ENCODE results near the gene ACAA2.

The ACAA2 gene

DNA sequence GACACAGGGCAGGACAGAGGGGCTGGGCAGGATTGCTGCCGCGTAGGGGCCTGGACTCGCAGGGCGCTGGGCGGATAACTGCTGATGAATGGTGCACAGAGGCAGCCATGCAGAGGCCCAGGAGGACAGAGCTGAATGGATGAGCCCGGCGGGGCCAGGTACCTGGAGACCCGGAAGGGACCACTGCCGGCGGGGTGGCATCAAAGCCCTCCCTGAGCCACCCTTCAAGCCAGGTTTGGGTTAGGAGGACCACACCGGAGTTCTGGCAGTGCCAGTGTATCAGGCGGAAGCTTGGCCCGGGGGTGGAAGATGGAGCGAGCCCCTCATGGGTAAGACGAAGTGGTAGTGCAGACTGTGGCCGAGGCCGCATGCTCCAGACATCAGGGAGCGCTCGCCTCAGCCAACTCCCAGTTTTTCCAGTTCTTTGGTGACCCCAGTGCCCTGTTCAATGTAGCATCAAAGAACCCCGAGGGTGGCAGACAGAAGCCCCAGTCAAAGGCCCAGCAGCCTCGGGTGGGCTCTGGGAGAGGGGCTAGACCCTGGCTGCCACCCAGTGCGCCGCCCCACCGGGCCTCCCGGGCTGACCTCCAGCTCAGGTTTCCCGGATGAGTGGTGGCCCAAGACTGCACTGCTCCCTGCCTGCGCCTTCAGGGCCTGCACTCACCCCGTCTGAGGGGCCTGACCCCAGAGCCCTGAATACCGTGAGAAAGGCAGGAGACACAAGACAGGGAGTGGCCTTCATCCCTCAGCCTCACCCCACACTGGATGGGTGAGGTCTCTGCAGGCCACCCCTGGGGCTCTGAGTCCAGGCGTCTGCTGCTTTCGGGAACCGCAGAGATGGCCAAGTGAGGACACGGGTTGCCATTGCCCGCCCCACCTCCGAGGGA, 50.9 kb downstream of the ACAA2 start:
- no peak for DNase-seq

DNA sequence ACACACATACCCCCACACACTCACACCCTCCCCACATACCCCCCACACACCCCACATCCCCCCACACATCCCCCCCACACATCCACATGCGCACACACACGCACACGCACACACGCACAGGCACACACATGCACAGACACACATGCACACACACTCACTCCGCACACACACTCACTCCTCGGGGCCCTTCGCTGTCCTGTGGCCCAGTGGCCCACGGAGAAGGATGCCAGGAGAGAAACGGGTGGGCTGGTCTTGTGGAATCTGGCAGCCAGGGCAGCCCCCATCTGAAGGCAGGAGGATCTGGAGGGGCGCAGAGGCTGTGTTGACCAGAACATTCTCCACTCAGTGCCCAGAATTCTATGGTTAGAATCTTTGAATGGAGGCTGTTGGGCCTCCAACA, 51.6 kb downstream of the ACAA2 start:
- no peak for DNase-seq

DNA sequence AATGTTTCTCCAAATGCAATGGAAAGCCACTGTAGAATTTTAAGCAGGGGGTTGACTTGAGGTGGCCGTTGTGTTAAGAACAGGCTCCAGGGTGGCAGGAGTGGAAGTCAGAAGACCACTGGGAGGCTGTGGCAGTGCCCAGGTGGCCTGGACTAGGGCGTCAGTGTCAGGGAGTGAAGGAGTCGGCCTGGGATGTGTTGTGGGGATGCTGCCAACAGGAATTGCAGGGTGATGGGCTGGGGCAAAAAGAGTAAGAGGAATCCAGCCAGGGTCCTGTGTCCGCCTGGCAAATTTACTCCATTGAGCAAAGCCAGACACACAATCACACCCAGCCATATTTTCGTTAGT, 55.1 kb downstream of the ACAA2 start:
- no peak for DNase-seq

DNA sequence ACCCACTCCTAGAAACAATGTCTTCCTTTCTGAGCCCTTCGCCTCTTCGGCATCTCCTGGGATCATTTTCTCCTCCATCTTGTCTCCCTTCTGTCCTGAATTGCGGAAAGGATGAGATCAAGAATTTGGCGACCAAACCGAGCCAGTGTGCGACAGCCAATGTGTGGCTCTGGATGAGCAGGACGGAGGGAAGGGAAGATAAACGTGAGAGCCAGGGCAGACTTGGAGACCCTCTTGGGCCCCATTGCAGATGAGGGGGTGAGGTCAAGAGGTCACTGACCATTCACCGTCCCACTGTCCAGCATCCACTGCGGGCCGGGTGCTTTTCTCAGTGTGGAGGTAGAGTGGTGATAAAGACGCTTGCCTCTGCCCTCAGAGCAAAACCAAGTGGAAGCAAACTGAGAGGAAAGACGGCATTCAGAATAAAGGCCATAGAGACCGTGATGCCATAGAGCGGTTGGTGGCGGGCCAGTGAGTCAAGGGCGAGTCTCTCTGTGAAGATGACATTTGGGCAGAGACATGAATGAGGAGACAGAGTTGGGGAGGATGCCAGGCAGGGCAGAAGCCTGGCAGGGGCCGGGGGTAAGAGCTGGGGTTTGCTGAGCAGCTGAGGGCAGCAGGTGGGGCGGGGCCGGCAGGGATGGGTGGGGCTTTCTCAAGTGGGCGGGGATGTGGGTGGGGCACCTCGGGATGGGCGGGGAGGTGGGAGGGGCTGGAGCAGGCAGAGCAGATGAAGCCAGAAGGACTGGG, 55.6 kb downstream of the ACAA2 start:
- no peak for DNase-seq

DNA sequence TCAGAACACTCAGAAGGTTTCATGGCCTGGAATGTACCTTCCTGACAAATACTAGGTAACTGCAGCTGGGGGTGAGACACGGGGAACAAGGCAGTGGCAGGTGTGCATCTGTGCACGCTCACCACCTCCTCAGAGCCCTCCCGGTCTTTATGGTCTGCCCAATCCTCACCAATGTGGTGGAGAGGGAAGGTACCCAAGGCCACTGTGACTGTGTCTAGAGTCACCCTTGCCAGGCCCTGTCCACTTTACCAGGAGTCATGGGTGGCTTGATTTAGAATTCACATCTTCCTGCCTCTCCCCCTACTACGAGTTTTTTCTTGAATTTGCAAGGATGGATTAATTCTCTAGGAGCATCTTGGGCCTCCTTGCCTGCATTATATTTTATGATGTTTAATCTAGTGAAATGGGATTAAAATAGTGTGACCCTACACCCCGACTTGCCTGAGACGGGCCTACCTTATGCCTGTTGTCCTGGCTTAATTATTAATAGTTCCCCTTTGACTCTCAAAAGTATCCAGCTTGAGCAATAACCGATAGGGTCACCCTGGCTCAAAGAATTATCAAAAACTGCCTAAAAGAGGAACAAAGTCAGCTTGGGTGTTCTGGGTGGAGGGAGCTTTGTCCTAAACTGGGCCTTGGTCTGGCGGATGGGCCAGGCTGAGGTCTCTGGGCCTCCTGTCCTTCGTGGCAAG, 56.5 kb downstream of the ACAA2 start:
- no peak for DNase-seq

DNA sequence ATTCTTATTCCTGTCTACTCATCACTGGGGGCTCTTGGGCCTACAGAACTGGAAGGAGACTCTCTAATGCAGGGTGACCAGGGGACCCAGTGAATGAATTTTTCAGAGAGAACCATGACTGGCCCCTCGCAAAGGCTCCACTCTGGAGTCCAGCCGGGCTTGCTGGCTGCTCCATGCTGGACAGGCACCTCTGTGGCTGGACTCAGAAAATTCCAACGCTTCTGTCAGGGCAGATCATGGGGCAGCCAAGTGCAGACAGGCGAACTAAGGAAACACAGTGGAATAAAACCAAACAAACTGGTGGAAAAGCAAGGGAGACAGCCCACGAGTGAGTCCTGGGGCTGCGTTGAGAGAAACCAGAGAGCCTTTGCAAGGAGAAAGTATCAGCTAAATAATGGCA, 57.2 kb downstream of the ACAA2 start:
- DNase-seq: no peak

DNA sequence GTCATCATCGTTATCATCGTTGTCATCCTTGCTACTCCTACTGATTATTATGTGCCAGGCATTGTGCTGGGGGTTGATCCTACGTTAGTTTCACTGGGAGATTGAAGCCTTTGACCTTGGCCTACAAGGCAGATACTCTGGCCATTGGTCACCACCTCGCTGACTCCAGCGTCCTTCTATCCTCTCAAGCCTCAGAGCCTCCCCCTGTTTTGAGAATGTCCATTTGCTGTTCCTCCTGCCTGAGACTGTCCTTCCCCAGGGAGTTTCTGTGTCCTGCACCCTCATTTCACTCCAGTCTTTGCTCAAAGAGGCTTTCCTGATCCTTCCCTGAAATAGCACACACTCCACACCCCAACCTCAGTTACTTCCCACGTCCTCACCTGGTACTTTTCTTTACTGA, 57.8 kb downstream of the ACAA2 start:
- no peak for DNase-seq

DNA sequence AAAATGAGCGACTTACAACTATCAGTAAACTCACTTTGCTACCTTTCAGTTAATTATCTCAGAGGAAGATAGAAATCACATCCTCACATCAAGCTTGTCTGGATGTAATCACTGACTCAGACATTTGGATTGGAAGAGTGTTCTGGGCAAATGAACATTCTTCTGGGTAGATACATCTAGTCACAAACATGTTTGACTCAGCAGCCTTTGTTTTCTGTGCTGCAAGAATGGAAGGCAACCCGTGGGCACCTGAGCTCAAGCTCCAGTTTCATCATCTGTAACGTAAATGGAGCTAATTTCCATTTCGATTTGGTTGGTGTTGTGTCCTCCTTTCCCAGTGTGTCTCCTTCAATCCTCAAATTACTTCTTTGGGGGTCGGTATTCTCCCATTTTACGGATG, 58.5 kb downstream of the ACAA2 start:
- no peak for DNase-seq

DNA sequence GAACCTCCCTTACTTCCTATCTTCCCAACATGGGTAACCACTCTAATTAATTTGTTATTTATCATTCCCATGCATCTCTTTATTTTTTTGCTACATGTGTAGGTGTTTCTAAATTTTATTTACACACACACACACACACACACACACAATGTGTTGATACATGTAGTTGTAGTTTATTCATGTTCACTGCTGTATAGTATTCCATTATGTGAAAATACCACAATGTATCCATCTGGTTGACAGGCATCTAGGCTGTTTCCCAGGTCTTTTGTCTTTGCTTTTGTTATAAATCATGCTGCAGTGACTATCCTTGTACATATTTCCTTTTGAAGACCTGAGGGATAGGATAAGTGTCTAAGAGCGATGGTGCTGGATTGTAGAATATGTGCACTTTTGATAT, 59.7 kb downstream of the ACAA2 start:
- DNase-seq: no peak

DNA sequence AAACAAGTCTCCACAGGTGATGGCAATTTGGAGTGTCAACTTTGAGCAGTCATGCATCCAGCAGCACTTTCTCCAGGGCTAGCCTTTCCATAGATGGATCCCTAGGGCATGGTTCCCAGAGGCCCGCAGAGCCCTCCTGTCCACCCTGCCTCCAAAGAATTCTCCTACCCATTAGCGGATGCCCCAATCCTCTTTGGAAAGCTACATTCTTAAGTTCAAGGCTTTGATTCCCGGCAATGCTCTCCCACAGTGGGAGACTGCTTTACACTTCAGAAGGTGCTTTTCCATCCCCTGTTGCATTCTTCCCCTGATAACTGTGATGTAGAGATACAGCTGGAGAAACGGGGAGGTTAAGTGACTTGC, 61.3 kb downstream of the ACAA2 start:
- DNase-seq: no peak

DNA sequence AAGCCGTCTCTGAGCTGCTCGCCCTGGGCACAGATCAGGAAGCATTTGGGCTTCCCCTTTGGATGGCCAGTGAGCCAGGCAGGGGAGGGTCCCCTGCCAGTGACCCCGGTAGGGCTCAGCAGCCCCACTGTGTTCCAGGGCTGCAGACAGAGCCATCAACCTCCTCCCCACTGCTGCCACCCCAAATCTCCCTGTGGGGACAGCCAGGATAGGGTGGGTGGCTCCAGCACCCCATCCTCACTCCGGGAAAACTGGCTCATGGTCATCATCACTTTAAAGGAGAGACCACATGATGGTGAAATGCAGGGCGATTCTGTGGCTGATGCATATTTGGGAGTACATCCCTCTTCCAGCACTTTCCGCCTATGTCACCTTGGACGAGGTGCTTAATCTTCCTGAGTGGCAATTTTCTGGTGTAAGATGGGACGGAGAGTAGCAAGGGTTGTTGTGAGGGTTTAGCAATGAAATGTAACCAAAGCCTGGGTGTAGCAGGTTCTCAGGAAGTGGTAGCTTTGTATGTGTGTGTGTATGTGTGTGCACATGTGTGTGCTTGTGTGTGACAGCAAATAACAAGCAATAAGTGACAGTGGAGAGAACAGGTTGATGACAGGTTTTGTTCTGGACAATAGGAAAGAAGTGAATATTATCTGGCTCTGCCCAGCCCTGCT, 61.8 kb downstream of the ACAA2 start:
- DNase-seq: no peak

DNA sequence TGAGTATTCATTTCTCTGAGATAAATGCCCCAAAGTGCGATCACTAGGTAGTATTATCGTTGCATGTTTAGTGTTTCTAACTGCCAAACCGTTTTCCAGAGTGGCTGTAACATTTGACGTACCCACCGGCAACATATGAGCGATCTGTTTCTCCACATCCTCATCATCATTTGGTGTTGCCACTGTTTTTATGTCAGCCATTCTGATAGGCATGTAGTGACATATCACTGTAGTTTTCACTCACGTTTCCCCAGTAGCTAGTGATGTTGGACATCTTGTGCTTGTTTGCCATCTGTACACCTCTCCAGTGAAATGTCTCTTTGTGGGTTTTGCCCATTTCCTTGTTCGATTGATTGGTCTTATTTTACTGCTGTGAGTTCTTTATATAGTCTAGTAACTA, 63.8 kb downstream of the ACAA2 start:
- DNase-seq: no peak

DNA sequence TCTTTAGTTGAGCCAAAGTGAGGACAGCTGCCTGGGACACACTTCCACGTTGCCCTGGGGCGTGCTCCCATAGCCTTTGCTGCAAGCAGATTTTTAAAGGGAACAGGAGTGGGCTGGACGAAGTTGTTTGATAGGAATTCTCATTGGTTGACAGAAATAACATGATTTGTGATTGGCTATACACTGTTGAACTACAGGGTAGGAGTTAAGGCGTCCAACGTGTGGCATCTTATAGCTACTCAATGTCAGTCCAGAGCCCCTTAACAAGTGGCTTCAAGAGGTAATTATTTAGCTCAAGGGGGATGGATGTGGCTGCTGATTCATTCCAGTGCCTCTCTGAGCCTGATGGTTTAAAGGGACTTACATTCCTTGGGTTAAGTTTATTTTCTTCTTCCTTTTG, 65.5 kb downstream of the ACAA2 start:
- DNase-seq: no peak

DNA sequence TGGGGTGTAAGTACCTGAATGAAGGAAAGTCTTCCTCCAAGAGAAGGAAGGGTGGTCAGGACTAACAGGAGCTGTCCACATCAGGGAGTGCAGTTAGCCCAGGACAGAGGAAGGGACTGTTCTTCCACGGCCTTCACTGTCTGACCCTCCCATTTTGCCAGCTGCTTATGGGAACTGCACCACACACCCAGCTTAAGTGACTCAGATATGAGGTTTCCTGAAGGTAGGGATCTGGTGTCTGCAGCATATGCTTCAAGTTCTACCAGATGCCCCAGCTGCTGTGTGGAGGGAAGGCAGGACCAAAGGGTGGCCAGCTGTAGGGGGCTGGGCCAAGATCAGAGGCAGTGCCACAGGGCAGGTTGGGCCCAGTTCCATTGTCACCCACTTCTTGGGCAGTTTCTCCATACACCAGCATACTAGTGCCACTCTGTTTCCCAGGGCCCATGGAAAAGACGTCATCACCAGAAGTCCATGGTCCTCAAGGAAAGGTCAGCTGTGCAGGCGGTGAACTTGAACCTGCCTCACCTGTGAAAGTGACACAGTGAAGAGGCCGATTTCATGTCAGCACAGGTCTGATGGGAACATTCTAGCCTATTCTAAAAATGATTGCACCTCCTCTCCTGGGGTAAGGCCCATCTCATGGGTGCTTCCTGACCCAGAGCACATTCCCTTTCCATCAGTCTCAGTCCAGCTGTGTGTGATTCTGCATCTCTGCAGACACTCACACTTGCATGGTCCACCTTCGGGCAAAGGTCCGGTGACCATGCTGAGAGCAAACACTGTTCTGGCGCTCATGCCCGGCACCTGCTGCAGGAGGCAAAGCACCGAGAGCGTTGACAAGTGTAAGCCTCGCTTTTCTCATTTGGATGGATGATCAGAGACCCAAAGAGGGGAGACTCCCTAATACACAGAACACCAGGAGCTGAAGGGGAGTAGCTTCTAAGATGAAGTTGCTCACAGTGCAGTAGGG, 68.0 kb downstream of the ACAA2 start:
- no peak for DNase-seq

DNA sequence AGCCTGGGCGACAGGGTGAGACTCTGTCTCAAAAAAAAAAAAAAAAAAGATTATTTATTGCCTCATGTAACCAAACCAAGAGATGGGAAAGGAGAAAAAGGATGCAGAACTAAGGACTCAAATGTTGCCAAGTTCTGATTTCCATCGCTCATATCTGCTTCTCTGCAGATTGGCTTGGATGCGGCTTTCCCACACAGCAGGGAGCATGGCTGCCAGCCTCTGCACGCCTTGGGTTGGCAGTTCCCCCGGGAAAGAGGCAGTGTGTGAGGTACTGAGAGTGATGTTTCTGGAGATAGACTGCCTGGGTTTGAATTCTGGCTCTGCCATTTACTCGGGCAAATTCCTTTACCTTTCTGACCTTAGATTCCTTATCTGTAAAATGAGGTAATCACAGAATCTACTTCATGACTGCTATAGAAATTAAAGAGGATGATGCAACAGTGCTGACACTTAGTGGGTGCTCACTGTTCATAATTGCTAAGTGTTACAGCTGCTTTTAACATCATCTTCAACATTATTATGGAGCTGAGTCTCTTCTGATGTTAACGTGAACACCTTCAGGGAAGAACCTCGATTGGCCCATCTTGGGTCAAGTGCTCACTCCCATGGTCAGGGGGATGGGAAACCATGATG, 68.8 kb downstream of the ACAA2 start:
- DNase-seq: no peak

DNA sequence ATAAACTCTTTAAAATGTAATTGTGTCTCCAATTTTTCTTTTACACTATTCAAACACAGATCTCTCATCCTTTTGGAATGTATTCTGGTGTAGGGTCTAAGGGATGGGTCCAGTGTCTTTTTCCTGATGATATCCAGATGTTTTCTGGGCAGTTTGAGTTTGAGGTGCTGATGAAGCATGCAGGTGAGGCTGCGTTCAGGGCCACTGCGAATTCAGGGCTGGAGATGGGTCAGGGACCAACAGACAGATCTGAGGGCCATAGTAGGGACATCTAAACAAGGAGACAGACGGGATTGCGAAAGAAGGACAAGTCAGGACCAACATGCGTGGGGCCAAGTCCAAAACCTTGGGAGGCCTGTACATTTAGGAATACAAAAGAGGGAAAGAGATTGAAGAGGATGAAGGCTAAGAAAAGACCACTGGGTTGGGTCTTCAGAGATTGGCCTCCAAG, 70.2 kb downstream of the ACAA2 start:
- no peak for DNase-seq

DNA sequence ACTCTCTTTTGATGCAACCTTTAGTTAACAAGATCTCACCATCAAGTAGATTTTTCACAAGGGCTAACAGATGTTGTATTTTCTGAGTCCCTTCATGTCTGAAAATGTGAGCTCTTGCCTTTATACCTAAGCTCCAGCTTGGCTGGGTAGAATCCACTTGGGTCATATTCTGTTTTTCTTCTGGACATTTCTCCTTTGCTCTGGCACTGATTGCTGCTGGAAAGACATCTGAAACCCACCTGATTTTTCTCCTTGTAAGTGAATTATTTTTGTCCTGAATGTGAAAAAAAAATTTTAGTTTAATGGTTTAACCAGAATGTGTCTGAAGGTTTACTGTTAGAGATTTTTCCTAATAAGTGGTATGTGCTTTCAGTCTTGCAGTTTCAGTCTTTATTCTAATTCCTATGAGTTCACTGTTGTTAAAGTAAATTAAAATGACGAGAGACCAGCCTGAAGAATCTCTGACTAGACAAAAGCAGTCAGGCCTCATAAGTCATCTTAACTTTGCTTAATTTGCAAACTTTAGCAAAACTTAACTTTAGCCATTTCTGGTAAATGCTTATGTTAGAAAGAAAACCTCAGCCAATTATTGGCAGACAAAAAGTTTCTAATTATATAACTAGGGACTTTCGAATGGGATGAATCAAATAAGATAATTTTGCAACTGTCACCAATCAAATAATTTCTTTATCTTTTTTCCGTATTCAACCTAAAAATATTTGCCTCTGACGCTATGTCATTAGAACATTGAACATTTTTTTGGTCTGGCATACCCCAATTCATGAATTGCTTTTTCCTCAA, 70.8 kb downstream of the ACAA2 start:
- no peak for DNase-seq

DNA sequence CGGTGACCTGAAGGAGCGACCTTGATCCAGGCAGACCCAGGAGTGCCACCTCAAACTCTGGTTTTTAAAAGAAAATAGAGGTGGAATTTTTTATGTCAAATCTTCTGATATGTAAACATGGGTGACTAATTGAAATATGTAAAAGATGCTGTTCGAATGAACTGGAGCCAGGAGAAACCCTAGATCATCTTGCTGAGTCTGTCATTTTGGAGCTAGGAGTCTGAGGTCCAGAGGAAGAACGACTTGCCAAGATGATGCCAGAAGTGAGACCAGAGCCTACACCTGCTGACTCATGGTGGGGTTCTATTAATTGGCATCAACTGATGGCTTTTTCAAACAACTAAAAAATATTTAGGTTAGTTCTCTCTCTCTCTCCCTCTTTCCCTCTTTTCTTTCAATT, 74.1 kb downstream of the ACAA2 start:
- DNase-seq: no peak

DNA sequence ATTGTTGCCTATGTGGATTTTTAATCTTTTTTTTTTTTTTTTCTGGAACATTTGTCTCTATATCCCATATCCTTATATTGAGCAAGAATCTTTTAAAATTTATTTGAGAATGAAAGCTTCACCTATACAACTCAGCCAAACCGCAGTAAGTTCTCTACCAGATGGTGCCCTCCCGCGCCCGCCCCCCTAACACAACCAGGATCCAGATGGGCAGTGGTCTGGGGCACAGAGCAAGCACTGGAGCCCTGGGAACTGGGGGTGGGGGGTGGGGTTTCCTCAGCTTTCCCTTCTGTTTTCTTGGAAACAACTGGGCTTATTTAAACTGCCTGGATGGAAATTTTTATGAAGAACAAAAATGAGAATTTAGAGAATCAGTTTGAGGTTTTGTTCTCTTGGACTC, 74.6 kb downstream of the ACAA2 start:
- DNase-seq: no peak

DNA sequence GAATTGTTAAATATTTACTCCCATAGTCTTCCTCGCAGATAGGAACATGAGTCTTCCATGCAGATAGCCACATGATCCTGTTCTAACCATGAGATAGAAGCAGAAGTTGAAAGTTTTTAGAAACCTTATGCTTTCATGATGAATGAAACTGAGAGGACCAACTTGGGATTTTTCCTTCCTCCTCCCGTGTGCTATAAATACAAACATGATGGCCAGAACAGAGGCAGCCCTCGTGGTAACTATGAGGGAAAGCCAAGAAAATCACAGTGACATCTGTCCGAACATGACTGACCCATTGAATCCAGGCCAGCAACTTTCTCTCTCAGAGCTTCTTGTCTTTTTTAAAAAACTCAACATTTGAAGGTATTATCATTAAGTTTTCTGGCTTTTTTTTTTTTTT, 78.5 kb downstream of the ACAA2 start:
- no peak for DNase-seq

Data from activated T-cell treated with anti-CD3 and anti-CD28 coated beads for 4 hours (primary cell).